GM21717 (cell line): ENCODE data around the gene KIF13A.
"Not testable (repeated sequence)": the region's sequence is repeated elsewhere in the genome, so short reads cannot be mapped to it uniquely, and the experiment has no call there.

Experiments
- ATAC-seq: cut with Tn5 transposase; IDR thresholded peaks from one replicate; pipeline ENCODE4 v1.9.1; 2021; ENCODE audit warnings: mild to moderate bottlenecking, moderate library complexity; ENCODE audit not compliant: unreplicated experiment

The KIF13A gene

DNA sequence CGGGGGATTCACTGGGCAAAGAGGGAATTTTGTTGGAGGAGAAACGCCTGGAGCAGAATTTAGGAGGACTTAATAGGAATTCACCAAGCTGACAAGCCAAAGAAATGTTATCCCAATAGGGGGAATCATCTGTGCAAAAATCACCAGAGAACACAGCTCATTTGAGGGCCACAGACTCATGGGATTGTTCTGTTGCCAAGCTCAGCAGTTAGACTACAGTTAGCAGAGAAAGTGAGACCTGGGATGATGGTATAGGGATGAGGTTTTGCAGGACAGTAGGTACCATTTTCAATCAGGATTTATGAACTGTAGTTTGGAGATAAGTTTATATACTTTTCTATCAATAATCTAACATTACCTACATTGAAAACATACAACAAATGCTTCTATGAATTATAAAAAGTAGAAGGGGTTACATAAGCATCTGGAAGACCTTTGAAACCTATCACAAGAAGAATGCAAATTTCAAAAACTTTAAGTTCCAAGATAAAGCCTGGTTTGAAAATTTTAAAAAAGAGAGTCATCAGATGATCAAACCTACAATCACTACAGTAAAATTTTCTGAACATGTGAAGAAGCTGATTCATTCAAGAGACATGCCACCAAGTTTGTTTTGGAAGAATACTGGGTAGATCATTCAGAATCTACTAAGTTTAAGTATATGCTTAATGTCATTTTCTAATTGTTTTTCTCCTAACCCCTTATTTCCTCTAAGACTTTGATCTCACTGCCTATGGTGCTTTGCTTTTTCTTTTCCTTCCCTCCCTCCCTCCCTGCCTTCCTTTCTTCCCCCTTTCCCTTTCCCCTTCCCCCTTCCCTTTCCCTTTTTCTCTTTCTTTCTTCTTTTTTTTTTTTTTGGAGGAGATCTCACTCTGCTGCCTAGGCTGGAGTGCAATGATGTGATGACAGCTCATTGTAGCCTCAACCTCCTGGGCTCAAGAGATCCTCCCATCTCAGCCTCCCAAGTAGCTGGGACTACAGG, 81.5 kb downstream of the KIF13A start:
- no peak for ATAC-seq

DNA sequence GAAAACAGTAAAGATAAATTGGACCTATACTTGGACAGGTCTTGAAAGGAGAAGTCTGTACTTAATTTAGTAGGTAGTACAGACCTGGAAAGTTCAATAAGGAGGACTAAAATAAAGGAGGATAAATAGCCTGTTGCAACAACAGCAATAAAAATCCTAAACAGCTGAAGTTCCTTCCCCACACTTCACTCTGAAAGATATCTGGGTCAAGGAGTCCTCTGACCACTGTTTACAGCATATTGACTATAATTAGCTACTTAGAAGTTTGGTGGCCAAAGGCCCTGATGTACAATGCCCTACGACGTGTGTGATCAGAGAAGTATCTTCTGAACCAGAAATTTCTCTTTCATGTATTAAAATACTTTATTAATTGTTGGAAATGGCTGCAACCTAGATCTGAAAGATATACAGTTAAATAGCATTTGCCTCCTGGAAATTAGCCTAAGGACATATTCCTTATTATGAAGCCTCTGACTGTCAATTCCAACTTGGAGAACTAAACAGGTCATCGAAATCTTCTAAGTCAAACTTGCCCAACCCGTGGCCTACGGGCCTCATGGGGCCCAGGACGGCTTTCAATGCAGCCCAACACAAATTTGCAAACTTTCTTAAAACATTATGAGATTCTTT, 82.8 kb downstream of the KIF13A start:
- ATAC-seq: no peak

DNA sequence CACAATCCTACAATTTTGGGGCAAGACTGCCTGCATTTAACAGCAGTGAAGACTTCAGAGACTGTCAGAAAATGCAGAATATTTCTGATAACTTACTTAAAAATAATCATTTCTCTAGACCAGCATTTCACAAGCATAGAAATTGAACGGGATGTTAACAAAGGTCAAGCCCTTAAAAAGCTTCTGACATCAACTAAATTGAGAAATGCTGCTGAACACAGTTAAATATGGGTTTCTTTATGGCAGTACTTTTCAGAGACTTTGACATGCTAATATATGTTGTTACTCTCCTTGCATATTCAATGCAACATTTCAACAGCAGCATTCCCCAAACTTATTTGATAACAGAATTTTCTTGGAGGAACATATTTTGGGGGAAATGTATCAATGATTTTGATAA, 84.5 kb downstream of the KIF13A start:
- ATAC-seq: no peak

DNA sequence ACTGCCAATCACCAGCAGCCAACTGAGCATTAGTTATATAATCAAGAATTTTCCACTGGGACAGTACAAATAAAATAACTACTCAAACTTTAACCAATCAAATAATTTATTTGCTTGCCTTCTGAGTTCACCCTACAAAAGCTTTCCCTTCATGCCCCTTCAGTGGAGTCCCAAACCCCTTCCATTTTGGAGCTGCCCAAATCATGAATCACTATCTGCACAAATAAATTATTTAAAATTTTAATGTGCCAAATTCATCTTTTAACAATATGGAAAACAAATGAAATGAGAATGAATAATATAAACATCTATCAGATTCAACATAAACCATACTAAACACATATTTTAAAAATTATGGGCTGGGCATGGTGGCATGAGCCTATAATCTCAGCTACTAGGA, 85.9 kb downstream of the KIF13A start:
- no peak for ATAC-seq

DNA sequence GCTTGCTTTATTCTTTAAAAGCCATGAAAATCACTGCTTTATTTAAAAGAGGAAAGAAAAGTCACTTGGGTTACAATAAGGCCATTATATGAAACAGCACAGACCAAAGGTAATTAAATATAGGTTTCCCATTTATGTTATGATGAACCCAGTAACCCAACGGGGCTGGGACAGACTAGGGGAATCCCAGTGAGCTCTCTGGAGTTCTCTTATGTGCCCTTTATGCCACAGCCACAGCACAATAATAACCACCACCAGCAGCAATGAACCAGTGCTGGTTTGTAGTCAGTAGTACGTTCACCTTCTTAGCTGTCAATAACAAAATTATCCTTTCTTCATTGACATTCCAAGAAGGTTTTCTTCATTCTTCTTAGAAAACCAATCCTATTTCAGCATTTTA, 87.4 kb downstream of the KIF13A start:
- ATAC-seq: no peak

DNA sequence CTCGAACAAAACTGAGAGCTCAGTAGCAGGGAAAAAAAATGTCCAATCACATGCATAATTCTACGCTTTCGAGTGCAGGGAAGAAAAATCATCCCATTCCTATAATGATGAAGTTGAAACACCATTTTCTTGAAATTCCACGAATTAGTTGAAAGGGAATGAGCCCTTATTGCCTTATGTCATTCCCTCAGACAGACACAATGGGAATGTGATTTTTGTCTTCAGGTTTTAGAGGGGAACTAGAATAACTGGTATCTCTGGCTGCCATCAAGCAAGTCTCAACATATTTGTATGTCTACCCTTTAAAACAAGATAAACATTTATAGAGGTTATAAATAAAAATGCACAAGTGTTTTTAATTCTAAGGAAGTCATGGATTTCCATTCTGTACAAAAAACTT, 87.9 kb downstream of the KIF13A start:
- ATAC-seq: no peak

DNA sequence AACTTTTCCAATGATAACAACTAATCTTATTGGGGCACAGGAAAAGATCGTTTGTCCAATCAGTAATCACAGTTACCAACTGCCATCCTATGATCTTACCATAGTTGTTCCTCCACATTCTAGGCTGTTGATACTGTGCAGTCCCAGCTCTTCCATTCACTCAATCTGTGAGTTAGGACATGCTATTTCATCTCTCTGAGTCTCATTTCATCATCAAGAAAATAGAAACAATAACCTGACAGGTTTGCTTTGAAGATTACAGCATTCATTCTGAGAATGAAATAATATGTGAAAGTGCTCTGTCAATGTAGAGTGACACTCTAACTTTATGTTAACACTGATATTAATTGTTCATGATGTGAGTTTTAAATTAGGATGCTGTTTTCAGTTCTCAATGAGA, 89.8 kb downstream of the KIF13A start:
- ATAC-seq: no peak

DNA sequence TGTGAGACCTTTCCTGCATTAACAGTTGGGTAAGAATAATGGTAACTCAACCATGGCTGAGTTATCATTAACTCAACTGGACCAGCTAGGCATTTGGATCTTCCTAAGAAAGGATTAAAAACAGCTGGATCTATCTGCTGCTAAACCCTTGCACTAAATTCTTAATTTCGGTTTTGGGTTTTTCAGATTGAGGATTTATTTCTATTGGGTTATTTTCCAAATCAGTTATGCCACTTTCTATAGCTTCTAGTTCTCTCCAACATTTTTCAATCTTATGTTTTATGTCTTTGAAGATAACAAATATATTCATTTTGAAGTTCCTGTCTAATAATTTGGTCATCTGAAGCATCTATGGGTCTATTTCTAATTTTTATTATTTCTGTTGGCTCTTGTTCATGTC, 92.5 kb downstream of the KIF13A start:
- no peak for ATAC-seq

DNA sequence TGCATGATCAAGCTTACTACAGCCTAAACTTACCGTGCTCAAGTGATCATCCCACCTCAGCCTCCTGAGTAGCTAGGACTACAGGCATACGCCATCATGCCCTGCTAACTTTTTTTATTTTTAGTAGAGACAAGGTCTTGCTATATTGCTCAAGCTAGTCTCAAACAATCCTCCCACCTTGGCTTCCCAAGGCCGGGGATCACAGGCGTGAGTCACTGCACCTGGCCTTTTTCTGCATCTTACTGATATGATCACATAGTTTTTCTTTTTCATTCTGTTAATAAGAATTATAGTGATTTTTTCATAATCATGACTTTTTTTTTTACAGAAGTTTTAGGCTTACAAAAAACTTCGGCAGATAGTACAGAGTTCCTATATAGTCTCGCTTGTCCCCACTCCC, 93.2 kb downstream of the KIF13A start:
- ATAC-seq: no peak

DNA sequence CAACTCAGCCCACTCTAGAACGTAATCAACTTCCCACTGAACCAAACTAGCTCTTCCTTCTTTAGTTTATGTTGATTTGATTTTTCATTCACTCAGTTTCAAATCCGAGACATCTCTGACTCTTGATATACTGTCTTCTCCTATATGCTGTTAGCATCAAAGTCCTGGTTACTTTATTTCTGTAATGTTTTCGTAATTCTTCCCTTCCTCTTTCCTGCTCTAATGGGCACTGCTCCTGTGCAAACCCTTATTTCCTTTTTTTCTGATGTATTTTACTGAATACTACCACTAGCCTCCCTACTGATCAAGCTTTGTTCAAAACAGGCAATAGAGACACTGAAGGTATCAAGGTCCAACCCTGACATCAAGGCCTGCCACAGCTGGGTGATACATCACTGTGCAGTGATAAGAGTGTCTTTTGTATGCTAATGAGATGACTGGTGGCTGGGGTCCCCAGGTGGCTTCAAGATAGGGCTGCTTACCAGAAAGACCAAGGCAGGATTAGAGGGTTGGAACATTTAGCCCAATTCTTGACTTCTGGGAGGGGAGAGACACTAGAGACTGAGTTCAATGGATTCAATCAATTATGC, 95.2 kb downstream of the KIF13A start:
- ATAC-seq: no peak

DNA sequence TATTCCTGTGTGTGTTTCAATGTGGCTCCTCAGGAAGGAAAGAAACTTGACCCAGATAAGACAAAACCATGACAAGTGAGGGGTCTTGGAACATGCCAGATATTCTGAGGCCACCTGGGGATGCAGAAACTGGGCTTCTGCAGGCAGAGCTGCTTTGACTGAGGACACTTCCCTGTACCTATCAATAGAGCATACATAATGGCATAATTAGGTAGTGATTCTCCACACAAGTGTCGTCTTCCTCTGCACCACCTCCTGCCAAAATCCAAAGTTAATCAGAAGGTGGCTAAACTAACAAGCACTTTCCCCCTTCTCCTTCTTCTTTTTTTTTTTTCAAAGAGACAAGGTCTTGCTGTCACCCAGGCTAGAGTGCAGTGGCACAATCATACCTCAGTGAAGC, 97.1 kb downstream of the KIF13A start:
- no peak for ATAC-seq

DNA sequence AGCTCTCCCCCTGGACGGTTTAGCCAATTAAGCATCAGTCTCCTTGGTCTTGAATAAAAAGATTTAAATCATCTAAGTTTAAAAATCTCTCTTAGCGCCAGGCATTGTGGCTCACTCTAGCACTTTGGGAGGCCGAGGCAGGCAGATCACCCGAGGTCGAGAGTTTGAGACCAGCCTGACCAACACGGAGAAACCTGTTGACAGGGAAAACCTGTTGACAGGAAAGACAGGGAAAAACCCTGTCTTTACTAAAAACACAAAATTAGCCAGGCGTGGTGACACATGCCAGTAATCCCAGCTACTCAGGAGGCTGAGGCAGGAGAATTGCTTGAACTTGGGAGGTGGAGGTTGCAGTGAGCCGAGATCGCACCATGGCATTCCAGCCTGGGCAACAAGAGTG, 97.7 kb downstream of the KIF13A start:
- ATAC-seq: not testable (repeated sequence)

DNA sequence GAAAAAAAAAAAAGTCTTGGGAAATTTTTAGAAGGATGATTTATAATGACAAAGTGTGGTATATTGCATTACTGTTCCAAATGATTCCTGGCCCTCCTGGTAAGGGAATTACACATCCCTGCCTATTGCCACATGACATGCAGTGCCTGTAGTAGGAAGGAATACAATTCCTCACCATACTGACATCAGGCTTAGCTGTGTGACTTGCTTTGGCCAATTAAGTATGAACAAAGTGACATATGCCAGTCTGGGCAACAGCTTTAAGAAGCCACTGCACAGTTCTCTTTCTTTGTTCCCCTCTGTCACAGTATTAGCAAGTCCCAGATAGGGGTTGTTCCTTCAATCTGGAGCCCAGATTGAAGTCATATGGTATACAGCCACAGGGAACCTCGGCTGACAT, 100.5 kb downstream of the KIF13A start:
- no peak for ATAC-seq

DNA sequence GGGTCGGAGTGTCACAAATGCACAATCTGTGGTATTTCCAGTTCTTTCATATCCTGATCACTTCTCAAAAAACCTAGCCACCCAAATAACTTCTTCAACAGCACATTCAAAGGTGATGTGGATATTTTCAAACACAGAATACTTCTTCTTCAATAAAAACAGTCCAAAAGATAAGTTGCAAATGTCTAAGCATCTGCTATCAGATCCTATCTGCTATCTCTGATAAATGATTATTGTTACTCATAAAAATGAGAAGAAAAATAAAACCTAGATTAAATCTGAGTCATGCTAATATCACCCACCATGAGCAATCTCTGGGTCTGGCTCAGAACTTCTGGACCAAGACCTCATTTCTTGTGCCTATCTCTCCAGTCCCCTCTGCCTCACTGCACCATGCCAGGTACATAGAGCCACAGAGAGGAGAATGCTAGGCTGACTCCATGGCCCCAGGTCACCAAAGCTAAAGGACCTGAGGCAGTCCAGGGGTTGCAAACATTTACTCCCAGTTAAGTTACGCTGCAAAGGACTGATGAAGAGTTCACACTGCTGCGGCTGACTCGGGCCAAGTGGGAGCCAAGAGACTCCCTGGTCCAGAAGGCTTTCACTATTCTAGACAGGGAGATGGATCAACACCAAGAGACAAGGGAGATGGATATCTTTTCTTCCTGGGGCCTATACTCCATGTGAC, 101.4 kb downstream of the KIF13A start:
- no peak for ATAC-seq

DNA sequence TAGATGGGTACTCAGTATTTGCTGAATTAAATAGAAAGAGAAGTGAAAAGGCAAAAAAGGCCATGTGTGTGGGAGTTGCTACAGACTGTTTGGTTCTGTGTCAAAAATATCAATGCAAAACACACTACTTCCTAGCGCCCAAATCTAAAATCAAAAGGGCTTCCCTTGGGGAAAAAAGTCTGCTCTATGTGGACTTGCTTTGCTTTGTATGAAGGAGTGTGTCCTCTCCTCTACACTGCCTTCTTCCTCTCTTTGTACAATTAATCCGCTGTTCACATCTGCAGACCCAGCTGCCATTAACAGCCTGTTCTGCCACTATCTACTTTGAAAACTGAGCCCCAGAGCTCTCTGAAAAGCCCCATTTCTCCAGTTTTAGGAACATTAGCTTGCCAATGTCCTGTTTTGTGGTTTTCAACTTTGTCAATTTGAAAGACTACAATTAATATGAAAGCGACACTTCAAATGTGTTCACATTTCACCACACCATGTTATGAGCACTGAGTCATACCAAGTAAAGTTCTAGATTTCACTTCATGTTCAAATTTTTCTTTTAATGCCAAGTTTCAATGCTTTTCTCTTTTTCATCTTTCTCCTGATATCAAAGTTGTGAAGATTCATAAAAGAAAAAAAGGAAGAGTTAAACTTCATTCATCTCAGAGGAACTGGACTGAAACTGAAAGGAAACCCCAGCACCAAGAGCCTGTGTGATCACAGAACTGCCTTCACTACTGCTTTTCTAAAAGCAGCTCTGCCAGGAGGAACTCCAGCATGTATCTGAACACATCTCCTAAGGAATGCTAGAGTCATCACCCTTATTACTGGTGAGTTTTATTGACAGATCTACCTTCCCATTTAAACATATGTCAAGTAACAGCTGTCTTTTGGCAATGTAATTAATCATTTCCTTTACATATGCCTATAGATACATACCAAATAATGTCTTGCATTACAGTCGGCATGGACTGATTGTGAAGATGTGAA, 102.6 kb downstream of the KIF13A start:
- peak; percentile 89 for ATAC-seq

DNA sequence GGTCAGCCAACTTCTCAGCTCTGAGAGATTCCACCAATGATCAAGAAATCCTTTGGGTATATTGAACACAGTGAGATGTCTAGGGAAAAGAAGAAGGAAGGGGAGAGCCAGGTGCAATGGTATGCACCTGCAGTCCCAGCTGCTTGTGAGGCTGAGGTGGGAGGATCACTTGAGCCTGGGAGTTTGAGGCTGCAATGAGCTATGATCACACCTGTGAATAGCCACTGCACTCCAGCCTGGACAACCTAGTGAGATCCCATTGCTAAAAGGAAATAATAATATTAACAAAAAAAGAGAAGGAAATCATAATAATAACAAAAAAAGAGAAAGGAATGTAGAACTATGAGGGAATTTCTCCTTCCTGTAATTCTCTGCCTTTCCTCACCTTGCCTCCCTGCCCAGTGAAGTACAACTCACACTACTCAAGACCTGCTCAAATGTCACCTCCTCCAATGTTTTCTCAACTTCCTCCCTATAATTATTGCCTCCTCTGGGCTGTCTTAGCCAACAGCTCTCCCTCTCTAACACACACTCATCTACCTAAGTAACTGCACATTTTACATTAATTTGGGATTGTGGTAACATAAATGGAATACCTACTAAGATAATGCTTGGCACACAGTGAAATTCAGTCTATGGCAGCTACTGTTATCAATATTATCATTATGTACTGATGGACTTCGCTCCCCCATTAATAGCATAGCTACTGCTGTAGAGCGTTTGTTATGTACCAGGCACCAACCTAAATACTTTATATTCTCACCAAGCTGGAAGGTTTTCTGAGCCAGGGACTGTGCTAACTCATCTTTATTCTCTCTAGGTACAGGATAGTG, 103.6 kb downstream of the KIF13A start:
- no peak for ATAC-seq

DNA sequence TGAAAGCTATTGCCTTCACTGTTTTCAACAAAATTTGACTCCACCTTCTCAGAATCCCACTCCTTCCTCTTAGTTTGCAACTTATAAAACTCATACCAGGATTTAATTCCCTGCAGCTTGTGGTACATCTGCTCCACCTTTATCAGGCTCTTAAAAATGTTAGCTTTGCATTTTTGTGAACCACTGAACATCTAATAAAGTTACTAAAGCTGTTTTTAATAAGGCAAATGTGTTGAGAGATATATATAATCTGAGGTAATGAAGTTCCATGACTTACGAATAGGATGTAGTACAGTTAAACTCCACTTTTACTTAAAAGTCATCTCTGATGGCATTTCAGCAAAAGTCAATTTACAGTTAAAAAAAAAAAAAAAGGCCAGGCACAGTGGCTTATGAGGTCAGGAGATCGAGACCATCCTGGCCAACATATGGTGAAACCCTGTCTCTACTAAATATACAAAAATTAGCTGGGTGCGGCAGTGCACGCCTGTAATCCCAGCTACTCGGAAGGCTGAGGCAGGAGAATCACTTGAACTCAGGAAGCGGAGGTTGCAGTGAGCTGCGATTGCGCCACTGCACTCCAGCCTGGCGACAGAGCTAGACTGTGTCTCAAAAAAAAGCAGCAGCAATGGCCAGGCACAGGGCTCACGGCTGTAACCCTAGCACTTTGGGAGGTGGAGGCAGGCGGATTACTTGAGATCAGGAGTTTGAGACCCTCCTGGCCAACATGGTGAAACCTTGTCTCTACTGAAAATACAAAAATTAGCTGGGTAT, 106.2 kb downstream of the KIF13A start:
- no peak for ATAC-seq

DNA sequence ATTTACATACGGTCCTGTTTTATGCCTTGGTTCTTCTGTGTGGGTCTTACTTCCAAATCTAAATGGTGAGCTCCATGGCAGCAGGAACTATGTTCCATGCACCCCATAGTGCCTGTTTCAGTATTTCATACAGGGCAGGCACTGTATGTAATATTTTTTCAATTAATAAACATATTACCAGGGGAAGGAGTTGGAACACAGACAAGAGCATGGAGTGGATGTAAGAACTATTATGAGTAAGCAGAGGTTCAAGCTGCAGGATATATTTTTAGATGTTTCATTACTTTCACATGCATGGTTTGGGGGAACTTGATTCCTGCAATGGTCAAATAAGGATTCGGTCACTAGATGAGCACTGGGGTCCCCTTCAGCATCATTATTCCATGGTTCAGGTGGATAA, 108.3 kb downstream of the KIF13A start:
- no peak for ATAC-seq

DNA sequence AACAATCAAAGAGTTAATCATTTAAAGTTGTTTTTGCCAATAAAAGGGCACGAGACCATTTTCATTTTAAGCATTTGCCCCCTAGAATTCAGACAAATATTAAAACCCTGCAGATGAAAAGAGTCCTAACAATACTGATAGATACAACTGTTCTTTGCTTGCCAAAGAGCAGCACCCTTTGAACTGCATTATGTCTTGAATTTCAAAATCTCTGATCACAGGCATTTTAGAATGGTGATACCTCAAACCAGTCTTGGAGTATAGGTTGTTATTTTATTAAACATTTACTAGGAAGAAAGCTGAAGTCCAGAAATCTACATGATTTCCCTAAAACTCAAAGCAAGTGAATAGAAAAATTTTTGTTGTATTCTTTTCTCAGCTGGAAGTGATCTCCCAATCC, 108.7 kb downstream of the KIF13A start:
- no peak for ATAC-seq
